HG03175 (cell line): ENCODE data around the gene KCTD16.

Experiments
- ATAC-seq: cut with Tn5 transposase; IDR thresholded peaks from one replicate; pipeline ENCODE4 v1.9.1; 2021; ENCODE audit warnings: mild to moderate bottlenecking, moderate library complexity; ENCODE audit not compliant: unreplicated experiment

The KCTD16 gene

DNA sequence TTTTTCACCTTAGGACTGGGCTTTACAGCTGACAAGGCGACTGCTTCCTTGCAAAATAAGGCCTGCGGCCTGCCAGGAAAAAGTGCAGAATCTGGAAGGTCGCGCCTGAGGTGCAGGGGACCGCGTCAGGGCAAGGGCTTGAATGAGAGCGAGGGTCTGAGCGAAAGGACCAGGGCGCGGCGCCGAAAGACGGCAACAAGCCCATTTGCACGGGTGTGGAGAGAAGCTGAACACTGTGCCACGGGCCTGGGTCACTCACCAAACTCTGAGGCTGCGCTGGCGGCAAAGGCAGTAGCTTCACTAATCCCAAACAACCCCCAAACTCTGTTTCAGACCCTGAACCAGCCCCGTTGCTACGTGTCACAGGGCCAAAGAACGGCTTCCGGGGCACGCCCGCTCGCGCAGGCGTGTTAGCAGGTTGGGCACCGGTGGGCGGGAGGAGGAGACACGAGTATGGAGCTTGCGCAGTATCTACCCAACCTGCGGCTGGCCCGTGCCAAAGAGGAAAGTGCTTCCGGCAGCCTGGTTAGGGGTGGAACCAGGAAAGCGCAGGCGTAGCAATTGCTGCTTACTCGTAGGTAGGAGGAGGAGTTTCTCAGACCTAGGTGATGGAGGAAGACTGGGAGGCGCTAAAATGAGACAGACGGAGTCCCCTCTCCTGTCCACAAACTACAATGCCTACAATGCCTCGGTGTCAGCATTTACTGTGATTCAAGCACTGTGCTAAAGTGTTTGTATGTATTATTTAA is at the start of gene KCTD16, which contains the start of gene YIPF5:
KCTD16 (plus strand) TSS at position 598 of the 749 bp plus-strand sequence.
YIPF5 (minus strand) TSS at position 384 of the 749 bp plus-strand sequence. CDS start 704 bp downstream, outside the sequence.
- ATAC-seq = peak; percentile 100

DNA sequence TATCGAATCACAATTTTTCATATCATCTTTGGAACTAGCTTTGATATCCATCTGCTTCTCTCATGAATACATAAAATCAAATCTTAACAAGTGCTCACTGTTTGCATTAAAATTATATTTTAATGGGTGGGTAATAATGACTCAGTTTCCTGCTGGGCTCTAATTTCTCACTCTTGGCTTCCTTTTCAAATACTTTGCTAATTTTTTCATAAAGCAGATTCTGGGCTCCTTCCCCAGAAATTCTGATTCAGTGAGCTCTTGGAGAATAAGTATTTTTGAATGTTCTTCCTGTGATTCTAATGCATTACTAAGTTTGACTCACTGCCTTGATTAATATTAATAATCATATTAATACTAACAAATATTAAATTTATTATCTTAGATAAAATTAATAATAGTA is 49.1 kb upstream of the KCTD16 start:
- no peak for ATAC-seq

- no peak for ATAC-seq
These were observed 48.6 kb upstream of the KCTD16 start for GRCh38 chr5:144122081-144122480.

GRCh38 chr5:144122641-144123040 is 48.0 kb upstream of the KCTD16 start:
- no peak for ATAC-seq

DNA sequence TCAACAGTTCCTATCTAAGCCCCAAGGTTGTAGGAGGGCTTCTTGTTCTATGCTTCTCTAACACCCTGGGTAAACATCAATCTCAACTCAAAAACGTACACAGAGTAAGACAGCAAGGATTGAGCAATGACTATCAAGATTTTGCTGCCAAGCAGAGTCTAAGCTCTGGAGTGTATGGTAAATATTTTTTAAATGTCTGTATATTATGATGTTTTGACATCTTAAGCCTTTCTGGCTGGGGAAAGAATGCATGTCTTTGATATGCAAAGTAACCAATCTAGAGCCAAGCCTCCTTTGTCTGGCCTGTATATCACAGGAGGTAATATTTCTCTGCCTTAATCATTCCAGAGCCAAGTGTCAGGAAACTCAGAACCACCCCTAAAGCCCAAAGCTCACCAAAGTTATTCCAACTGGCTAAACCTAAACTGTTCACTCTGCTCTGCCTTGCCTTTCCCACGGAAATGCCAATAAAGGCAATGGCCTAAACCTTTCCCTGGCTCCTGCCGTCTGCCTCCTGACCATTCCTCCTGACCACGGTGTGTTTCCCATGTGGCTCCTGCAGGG is 45.4 kb upstream of the KCTD16 start:
- no peak for ATAC-seq

- ATAC-seq = no peak
These were observed 44.0 kb upstream of the KCTD16 start for GRCh38 chr5:144126707-144127106.

GRCh38 chr5:144128844-144129243 is 41.8 kb upstream of the KCTD16 start:
- ATAC-seq = no peak

DNA sequence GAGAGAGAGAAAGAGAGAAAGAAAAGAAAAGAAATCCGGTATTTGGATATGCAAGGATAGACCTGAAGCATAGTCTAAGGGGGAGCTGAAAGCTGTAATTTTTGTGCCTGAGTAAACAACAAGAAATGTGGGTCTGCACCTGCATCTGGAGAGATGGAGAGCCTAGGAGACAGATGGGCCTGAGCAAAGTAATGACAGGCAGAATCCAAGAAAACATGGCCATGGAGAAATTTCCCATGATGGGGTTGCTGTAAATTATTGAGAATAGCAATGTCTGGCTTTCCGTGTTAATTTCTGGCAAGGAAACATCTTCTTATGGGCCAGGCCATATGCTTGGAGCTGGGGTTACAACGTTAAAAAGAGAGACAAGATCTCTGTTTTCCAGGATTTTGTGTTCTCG is 40.4 kb upstream of the KCTD16 start:
- no peak for ATAC-seq

GRCh38 chr5:144131261-144131660 is 39.4 kb upstream of the KCTD16 start:
- no peak for ATAC-seq

DNA sequence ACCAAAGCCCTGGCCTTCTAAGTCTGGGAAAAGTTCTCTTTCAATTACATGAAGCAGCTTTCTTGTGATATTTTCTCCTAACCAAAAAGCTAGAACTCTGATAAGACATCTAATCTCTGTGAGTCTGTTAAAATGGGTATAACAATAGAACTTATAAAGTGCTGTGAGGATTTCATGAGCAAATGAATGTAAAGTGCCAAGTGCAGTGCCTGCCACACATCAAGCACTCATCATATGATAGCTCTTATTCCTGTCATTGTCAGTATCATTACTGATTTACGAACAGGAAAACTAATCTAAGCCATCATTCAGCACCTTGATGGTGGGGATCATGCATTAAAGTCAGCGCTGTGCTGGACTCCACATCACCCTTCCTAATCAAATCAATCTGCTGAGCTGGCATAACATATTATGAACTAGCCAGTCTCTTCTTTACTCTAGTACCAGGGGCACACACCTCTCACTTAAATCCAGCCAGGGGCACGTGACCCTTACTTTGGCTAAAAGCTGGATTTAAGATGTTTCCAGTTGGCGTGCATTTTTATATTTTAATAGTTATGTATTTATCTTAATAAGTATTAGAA is 37.5 kb upstream of the KCTD16 start:
- no peak for ATAC-seq

- no peak for ATAC-seq
These were observed 36.4 kb upstream of the KCTD16 start for GRCh38 chr5:144134194-144134826.

DNA sequence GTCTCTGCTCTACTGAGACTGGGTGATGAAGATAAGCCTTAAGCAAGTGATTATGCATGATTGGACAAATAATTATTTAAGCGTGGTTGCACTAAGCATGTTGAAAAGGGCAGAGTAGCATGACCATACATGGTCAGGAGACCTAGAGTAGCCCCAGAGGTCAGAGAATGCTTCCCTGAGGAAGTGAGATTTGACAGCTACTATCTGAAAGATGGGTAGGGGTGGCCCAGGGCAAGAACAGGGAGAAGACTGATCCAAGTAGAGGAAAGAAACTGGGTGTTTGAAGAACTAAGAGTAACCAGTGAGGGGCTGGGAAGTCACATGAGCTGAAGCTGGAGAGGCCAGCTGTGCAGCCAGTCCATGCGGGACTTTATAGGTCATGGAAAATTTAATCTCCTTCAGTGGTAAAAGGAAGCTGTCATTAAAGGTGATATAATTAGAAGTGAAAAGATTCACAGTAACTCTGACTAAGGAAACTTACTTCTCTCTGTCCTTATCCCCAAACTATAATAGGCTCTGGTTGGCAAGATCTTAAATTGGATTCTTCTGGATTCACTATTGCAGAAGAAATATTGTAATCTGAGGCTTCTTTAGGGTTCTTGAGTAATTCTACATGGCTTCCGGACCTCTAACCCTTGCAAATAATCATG is 35.4 kb upstream of the KCTD16 start:
- ATAC-seq = peak; percentile 44

GRCh38 chr5:144139586-144139985 is 31.1 kb upstream of the KCTD16 start:
- ATAC-seq = no peak

DNA sequence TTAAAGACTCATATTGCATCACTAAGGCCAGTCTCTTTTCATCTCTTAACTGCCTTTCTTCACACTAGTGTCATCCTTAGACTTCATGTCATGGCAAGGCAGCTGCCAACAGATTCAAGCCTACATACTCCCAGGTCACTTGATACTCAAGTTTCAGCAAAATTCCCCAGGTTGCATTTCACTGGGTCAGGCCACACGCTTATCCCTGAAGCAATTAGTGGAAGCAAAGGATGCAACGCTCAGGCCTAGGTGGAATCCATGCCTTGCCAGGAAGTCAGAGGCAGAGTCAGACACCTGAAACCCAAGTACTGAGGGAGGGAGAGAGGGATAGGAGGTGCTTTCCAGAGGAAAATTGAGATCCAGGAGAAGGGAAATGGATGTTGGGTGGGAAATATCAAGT is 29.1 kb upstream of the KCTD16 start:
- ATAC-seq = no peak

GRCh38 chr5:144142139-144142823 is 28.4 kb upstream of the KCTD16 start:
- peak; percentile 98 for ATAC-seq

DNA sequence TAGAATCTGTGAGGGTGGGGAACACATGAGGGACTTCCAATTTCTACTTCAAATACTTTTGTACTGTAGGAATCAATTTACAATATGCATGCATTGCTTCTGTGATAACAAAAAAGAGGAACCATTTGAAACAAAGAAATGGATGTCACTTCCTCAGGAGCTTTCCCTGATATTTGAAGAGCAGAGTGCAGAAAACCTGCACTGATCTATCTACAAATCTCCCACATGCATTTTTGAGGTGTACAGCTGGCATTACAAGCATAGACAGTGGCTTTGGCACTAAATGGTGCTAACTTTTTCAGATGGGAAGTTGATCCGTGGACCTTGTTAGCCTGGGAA is 27.9 kb upstream of the KCTD16 start:
- no peak for ATAC-seq

DNA sequence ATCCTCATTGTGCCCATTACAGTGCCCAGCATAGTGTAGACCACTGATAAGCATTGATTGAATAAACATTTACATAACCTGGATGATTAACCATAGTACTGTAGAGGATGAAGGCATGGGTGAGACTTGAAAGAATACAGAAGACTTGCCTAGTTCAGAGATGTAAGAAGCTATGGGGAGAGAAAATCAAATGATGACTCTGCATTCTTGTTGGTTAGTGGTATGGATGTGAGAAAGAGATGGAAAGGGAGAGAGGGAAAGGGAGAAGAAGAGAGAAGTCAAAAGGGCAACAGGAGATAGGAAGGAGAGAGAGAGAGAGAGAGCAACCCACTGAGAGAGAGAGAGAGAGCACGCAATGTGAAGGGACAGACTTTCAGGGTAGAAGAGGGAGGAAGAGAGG is 27.0 kb upstream of the KCTD16 start:
- no peak for ATAC-seq

- no peak for ATAC-seq
These were observed 25.5 kb upstream of the KCTD16 start for GRCh38 chr5:144144956-144145751.

- no peak for ATAC-seq
These were observed 19.6 kb upstream of the KCTD16 start for GRCh38 chr5:144151026-144151425.

DNA sequence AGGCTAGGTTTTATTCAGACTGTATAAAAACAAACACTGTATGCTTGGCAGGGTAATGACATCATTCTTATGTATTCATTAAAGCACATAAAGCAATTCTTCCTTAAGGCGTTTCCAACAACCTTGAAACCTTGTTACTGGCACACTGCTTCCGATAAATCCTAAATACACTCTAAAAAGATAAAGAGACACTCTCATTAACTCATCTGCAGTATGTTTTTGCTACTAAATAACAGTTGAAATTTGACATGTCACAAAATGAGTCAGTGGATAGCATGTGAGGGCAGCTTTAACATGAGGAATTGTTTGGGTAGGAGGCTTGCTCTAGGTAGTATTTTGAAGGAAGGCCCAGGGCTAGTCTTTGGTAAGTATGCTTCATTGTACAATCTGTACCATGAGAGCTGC is 13.9 kb upstream of the KCTD16 start:
- no peak for ATAC-seq
